A549 treated with GW870086 at 1 μM for 4 hours (cell line): ENCODE measurements around the gene CXXC5. TPM values are rescaled to one million over a fixed set of nuclear protein-coding genes. Genes with fewer than 3 reads are reported as not detected.

ENCODE experiments used
- total RNA-seq: library from RNA; stranded (reverse); fragments of 200-300 nt; extraction: Qiagen RNA extraction; gene quantifications from 5 replicates; pipeline ENCODE4 v1.2.3, GENCODE V29; 2022; ENCODE audit warnings: low read depth

Gene CXXC5
- 18.1 to 23.1 TPM (median 22.8 TPM) in 5 replicates for total RNA-seq

DNA sequence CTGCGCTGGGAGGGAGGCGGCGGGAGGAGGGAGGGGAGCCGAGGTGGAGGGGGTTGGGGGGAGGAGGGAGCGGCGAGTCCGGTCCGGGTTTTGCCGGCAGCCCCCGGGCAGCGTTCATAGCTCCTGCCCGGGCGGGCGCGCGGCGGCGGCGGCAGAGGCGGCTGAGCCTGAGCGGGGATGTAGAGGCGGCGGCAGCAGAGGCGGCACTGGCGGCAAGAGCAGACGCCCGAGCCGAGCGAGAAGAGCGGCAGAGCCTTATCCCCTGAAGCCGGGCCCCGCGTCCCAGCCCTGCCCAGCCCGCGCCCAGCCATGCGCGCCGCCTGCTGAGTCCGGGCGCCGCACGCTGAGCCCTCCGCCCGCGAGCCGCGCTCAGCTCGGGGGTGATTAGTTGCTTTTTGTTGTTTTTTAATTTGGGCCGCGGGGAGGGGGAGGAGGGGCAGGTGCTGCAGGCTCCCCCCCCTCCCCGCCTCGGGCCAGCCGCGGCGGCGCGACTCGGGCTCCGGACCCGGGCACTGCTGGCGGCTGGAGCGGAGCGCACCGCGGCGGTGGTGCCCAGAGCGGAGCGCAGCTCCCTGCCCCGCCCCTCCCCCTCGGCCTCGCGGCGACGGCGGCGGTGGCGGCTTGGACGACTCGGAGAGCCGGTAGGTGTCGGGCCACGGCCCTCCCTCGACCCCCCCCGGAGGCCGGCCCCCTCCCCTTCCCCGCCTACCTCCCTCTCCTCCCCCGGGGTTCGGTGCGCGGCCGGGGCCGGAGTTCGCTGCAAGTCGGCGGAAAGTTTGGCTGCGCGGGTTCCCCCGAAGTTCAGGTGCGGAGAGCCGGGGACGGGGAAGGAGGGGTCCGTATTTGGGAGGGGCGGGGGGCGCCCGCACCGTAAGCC, at the start of gene CXXC5:
TSS of gene CXXC5 (plus strand) at position 145 of the 877 bp plus-strand sequence. CDS start 32,175 bp downstream, outside the sequence.

Other genes with a start within 250 kb of the CXXC5 start
- gene SPATA24, start 244.3 kb upstream of the CXXC5 start, total RNA-seq, result 4.7 to 7.3 TPM (median 5.2 TPM) in 5 replicates
- 4.6 to 10.3 TPM (median 7.0 TPM) in 5 replicates for gene DNAJC18, start 208.8 kb upstream of the CXXC5 start, total RNA-seq
- gene ECSCR, start 185.6 kb upstream of the CXXC5 start, total RNA-seq, result 0.29 TPM in 1 of 5 replicates, not detected in the others
- not detected in 5 replicates for gene SMIM33, start 177.3 kb upstream of the CXXC5 start, total RNA-seq
- 1.1 to 1.6 TPM (median 1.2 TPM) in 5 replicates for gene STING1, start 165.6 kb upstream of the CXXC5 start, total RNA-seq
- gene UBE2D2, start 87.0 kb upstream of the CXXC5 start, total RNA-seq, result 105 to 180 TPM (median 173 TPM) in 5 replicates
- gene PSD2, start 147.5 kb downstream of the CXXC5 start, total RNA-seq, result 0.06 TPM in 1 of 5 replicates, not detected in the others